Lower leg skin (tissue), 4 donors: ENCODE results near the gene NQO1. TPM values are rescaled to one million over a fixed set of nuclear protein-coding genes. Genes with fewer than 3 reads are reported as not detected.
"Not testable (repeated sequence)": the region's sequence is repeated elsewhere in the genome, so short reads cannot be mapped to it uniquely, and the experiment has no call there.

Experiments used
- DNase-seq, 2 donors: peaks; one replicate each; pipeline ENCODE4 v3.0.0-alpha.2; 2019; ENCODE audit warnings: low spot score in 2 of 2
- H3K4me3 ChIP-seq: fragments of 200-600 bp; sonication (generic); 2 replicates; pipeline ENCODE4 v1.5.1; 2017; ENCODE audit warnings: mild to moderate bottlenecking, low read depth; ENCODE audit not compliant: poor library complexity, severe bottlenecking
- CTCF ChIP-seq, 3 donors: fragments of 450-650 bp; IDR thresholded peaks; one replicate each; pipeline ENCODE4 v1.5.1; 2016; ENCODE audit warnings: antibody characterized with exemption in 3 of 3, mild to moderate bottlenecking in 3 of 3, moderate library complexity in 2 of 3
- POLR2A ChIP-seq, 2 donors: fragments of 450-650 bp; IDR thresholded peaks; one replicate each; pipeline ENCODE4 v1.6.1; 2016 to 2017; ENCODE audit warnings: antibody characterized with exemption in 2 of 2, mild to moderate bottlenecking in 1 of 2, moderate library complexity in 1 of 2
- WGBS, 2 donors: methylation state at CpG; one replicate each; pipeline ENCODE4 v1.1.5; 2018; 5-methylcytosine and 5-hydroxymethylcytosine counted together
- intact Hi-C: fragments of 100-400 bp; cut with DNase I; formaldehyde crosslinking; loops from one replicate; pipeline ENCODE4 v1.15.0; 2023; ENCODE audit warnings: low total_unique reads
- total RNA-seq, 4 donors: library from RNA; depleted of rRNA; stranded (reverse); fragments of >200 nt; gene quantifications; one replicate each; pipeline ENCODE4 v1.1.0, GENCODE V29; 2016

Gene NQO1
- total RNA-seq, 4 donors from 2014 or later: 8.8 to 27.3 (median 14.8) TPM

GRCh38 chr16:69732101-69732500 is 5.7 kb upstream of the NQO1 start:
- no peak for TF ChIP-seq POLR2A (IDR thresholded peaks at IDR 0.05)
- 80 to 86% methylated on average over 6 of the region's 6 CpGs for WGBS, 2 donors
- no peak for DNase-seq
- intact Hi-C loops: no loop called here
- no peak overlapping the region for H3K4me3 ChIP-seq

GRCh38 chr16:69731280-69731679 is 4.9 kb upstream of the NQO1 start:
- WGBS, 2 donors: 87 to 92% methylated on average over 5 of the region's 5 CpGs
- DNase-seq, H3K4me3 ChIP-seq, intact Hi-C loops: not testable (repeated sequence)

- intact Hi-C loops, DNase-seq, H3K4me3 ChIP-seq: not testable (repeated sequence)
- 95% methylated on average over 4 of the region's 4 CpGs for WGBS, 2 donors
Observed at GRCh38 chr16:69729030-69729429, 2.7 kb upstream of the NQO1 start.

GRCh38 chr16:69727916-69728270 is 1.5 kb upstream of the NQO1 start:
- 81 to 89% methylated on average over 5 of the region's 5 CpGs for WGBS, 2 donors
- TF ChIP-seq CTCF (IDR thresholded peaks at IDR 0.05) (no peak), POLR2A (IDR thresholded peaks at IDR 0.05) (no peak)
- intact Hi-C loops: no loop called here
- no peak overlapping the region for H3K4me3 ChIP-seq
- DNase-seq: no peak

GRCh38 chr16:69725480-69726312 is 664 bp downstream of the NQO1 start:
- peak overlapping the region; percentile 34 for H3K4me3 ChIP-seq
- intact Hi-C loops: no loop called here
- TF ChIP-seq CTCF (IDR thresholded peaks at IDR 0.05) (no peak), POLR2A (IDR thresholded peaks at IDR 0.05) (no peak)
- WGBS, 2 donors: 73 to 75% methylated on average over 32 of the region's 32 CpGs
- DNase-seq: peak in 1 of 2 donors; percentile 83

GRCh38 chr16:69724981-69725479 is 1.3 kb downstream of the NQO1 start:
- 43 to 46% methylated on average over 6 of the region's 6 CpGs for WGBS, 2 donors
- H3K4me3 ChIP-seq: no peak overlapping the region
- intact Hi-C loops: no loop called here

More at GRCh38 chr16:69724981-69725479, 1.3 kb downstream of the NQO1 start:
- no peak for TF ChIP-seq CTCF (IDR thresholded peaks at IDR 0.05)
- TF ChIP-seq POLR2A (IDR thresholded peaks at IDR 0.05): no peak
- peak in 1 of 2 donors; percentile 52 for DNase-seq
